LNCaP clone FGC (cell line): ENCODE data around the gene GPR34.

ENCODE experiments used
- DNase-seq: peaks from one replicate; pipeline ENCODE4 v3.0.0-alpha.2; 2011; ENCODE audit warnings: low read depth
- H3K4me3 ChIP-seq: 2 replicates; pipeline ENCODE4 v1.5.1; 2011; ENCODE audit warnings: mild to moderate bottlenecking, low read depth, low read length, control low read depth
- CTCF ChIP-seq: IDR thresholded peaks from 2 replicates; pipeline ENCODE4 v1.5.1; 2012; ENCODE audit warnings: mild to moderate bottlenecking; ENCODE audit not compliant: control insufficient read depth, insufficient read depth; ENCODE audit errors: extremely low read depth

Gene GPR34

GRCh38 chrX:41677183-41678060 lies 11.4 kb upstream of the GPR34 start:
- H3K4me3 ChIP-seq = no peak overlapping the region
- TF ChIP-seq CTCF = no peak
- no peak for DNase-seq

- peak; percentile 81 for DNase-seq
- H3K4me3 ChIP-seq = no peak overlapping the region
- no peak for TF ChIP-seq CTCF
These were observed 4.6 kb upstream of the GPR34 start for GRCh38 chrX:41684138-41684537.

- no peak overlapping the region for H3K4me3 ChIP-seq
- no peak for TF ChIP-seq CTCF
- DNase-seq = no peak
These were observed 3.8 kb upstream of the GPR34 start for GRCh38 chrX:41684940-41685339.

- no peak for DNase-seq
- H3K4me3 ChIP-seq = no peak overlapping the region
- TF ChIP-seq CTCF = no peak
These were observed 2.0 kb upstream of the GPR34 start for GRCh38 chrX:41686788-41687187.

- no peak for DNase-seq
- TF ChIP-seq CTCF = no peak
These were observed 617 bp upstream of the GPR34 start for GRCh38 chrX:41688156-41688555.

GRCh38 chrX:41689711-41690110 lies 938 bp downstream of the GPR34 start:
- no peak overlapping the region for H3K4me3 ChIP-seq
- TF ChIP-seq CTCF = no peak
- DNase-seq = no peak

More at GRCh38 chrX:41688156-41688555, 617 bp upstream of the GPR34 start:
- no peak overlapping the region for H3K4me3 ChIP-seq

- no peak overlapping the region for H3K4me3 ChIP-seq
- no peak for TF ChIP-seq CTCF
- DNase-seq = peak; percentile 54
These were observed 3.5 kb downstream of the GPR34 start for GRCh38 chrX:41692162-41692749.
